ENCODE measurements around the gene GID8. TPM values are rescaled to one million over a fixed set of nuclear protein-coding genes. Genes with fewer than 3 reads are reported as not detected.

GID8 gene
- total RNA-seq (10 to 100 TPM; 24.5 to 25.4 TPM), polyA plus RNA-seq (ENCODE audit: insufficient read length in 6 of 6) (10 to 100 TPM; 44.5 to 52.6 (median 48.7) TPM)
- long read RNA-seq, donor 1, full-length matches to known transcripts, result 33 of 39 reads
- long read RNA-seq, donor 1, partial matches to known transcripts, result 6 of 39 reads
- long read RNA-seq, donor 1, other reads (novel, unspliced or antisense), result 0 of 39 reads
- long read RNA-seq, donor 2, full-length matches to known transcripts, result 28 of 47 reads
- long read RNA-seq, donor 2, partial matches to known transcripts, result 19 of 47 reads
- long read RNA-seq, donor 2, other reads (novel, unspliced or antisense), result 0 of 47 reads
- long read RNA-seq, donor 3, full-length matches to known transcripts, result 13 of 13 reads
- long read RNA-seq, donor 3, partial matches to known transcripts, result 0 of 13 reads
- long read RNA-seq, donor 3, other reads (novel, unspliced or antisense), result 0 of 13 reads
- long read RNA-seq, donor 4, full-length matches to known transcripts, result 15 of 20 reads
- long read RNA-seq, donor 4, partial matches to known transcripts, result 1 of 20 reads
- long read RNA-seq, donor 4, other reads (novel, unspliced or antisense), result 4 of 20 reads
- long read RNA-seq, donor 5, full-length matches to known transcripts, result 27 of 27 reads
- long read RNA-seq, donor 5, partial matches to known transcripts, result 0 of 27 reads
- long read RNA-seq, donor 5, other reads (novel, unspliced or antisense), result 0 of 27 reads
- long read RNA-seq, donor 6, full-length matches to known transcripts, result 11 of 31 reads
- long read RNA-seq, donor 6, partial matches to known transcripts, result 20 of 31 reads
- long read RNA-seq, donor 6, other reads (novel, unspliced or antisense), result 0 of 31 reads
- long read RNA-seq, donor 7, full-length matches to known transcripts, result 9 of 9 reads
- long read RNA-seq, donor 7, partial matches to known transcripts, result 0 of 9 reads
- long read RNA-seq, donor 7, other reads (novel, unspliced or antisense), result 0 of 9 reads
- long read RNA-seq, donor 8, full-length matches to known transcripts, result 17 of 17 reads
- long read RNA-seq, donor 8, partial matches to known transcripts, result 0 of 17 reads
- long read RNA-seq, donor 8, other reads (novel, unspliced or antisense), result 0 of 17 reads
- long read RNA-seq, donor 9, result 0 reads
- long read RNA-seq, donor 10, full-length matches to known transcripts, result 18 of 21 reads
- long read RNA-seq, donor 10, partial matches to known transcripts, result 0 of 21 reads
- long read RNA-seq, donor 10, other reads (novel, unspliced or antisense), result 3 of 21 reads
- long read RNA-seq, donor 11, full-length matches to known transcripts, result 19 of 77 reads
- long read RNA-seq, donor 11, partial matches to known transcripts, result 58 of 77 reads
- long read RNA-seq, donor 11, other reads (novel, unspliced or antisense), result 0 of 77 reads
- long read RNA-seq, donor 12, full-length matches to known transcripts, result 19 of 19 reads
- long read RNA-seq, donor 12, partial matches to known transcripts, result 0 of 19 reads
- long read RNA-seq, donor 12, other reads (novel, unspliced or antisense), result 0 of 19 reads

DNA sequence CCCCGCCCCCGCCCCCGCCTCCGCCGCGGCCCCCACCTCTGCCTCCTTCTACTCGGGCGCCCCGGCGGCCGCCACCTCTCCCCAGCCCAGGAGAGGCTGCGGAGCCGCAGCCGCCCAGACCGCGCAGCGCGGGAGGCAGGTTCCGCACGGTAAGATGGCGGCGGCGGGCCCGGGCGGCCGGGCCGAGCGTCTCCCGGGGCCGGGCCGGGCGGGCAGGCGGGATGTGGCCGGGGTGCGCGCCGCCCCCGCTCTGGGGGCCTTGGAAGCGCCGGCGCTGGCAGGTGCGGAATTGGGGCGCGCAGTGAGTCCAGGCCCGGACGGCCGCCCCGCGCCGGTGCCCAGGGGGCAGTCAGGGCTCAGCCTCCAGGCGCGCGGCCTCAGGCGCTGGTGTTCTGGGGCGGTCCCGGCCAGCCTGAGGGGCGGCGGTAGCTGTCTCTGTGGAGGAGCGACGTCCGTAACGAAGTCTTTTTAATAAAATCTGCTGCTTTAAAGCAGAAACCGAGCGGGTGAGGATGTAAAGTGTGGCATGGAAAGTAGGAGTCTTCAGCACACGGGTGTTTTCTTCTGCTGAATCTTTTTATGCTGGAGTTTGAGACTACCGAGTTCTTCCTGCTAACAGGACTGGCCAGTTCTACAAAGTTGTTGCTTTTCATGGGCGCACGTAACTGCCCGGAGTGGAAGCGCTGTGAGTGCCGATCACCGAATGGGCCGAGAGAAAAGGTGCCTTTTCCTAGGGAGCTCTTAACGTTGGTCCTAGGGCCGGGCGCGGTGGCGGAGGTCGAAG is at the start of gene GID8:
Gene GID8 (plus strand): TSS at position 43 of the 784 bp plus-strand sequence. CDS start 3,356 bp downstream, outside the sequence.
- Histone ChIP-seq H3K9me3 (no peaks in the 10 kb centered on the region), H3K36me3 (peaks cover 0 to 43% of the 10 kb centered on the region in 2 donors), H3K27ac (peak within 1 kb of the TSS; percentile 83 to 85), H3K27me3 (no peaks in the 10 kb centered on the region), H3K4me1 (peaks cover 21 to 49% of the 10 kb centered on the region in 2 donors), H3K4me3 (peak within 1 kb of the TSS; percentile 83 to 90)
- TF ChIP-seq, protein P1, sequence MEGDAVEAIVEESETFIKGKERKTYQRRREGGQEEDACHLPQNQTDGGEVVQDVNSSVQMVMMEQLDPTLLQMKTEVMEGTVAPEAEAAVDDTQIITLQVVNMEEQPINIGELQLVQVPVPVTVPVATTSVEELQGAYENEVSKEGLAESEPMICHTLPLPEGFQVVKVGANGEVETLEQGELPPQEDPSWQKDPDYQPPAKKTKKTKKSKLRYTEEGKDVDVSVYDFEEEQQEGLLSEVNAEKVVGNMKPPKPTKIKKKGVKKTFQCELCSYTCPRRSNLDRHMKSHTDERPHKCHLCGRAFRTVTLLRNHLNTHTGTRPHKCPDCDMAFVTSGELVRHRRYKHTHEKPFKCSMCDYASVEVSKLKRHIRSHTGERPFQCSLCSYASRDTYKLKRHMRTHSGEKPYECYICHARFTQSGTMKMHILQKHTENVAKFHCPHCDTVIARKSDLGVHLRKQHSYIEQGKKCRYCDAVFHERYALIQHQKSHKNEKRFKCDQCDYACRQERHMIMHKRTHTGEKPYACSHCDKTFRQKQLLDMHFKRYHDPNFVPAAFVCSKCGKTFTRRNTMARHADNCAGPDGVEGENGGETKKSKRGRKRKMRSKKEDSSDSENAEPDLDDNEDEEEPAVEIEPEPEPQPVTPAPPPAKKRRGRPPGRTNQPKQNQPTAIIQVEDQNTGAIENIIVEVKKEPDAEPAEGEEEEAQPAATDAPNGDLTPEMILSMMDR (IDR thresholded peaks at IDR 0.05), result no peak
- ATAC-seq, result peak; percentile 36
- peak in 2 of 4 donors; percentile 43 to 90 for DNase-seq
- intact Hi-C loops (cut with DNase I), result no loop called here

DNA sequence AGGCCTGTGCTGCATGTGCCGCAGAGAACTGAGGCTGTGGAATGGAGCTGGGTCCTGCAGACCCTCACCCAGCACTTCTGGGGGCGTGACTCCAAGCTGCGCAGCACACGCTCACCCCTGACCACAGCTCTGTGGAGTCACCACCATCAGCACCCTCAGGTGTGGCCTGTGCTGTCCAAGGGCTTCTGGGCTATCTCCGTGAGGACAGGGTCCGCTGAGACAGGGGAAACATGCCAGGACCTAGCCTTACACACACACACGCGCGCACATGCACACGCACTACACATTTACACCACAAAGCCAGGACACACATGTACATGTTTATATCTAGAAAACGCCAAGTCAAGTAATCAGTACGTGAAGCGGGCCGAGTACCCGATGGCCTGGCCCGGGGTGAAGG is 49.5 kb upstream of the GID8 start:
- no peaks in the 10 kb centered on the region for H3K27me3 ChIP-seq
- no peak overlapping the region for H3K4me3 ChIP-seq
- TF ChIP-seq, protein P1 (IDR thresholded peaks at IDR 0.05), result no peak
- H3K36me3 ChIP-seq, result peaks cover 0 to 82% of the 10 kb centered on the region in 2 donors
- H3K27ac ChIP-seq, result no peak overlapping the region
- no peaks in the 10 kb centered on the region for H3K9me3 ChIP-seq
- intact Hi-C loops (cut with DNase I), result no loop called here
- DNase-seq (no peak), ATAC-seq (peak; percentile 7)
- H3K4me1 ChIP-seq, result no peaks in the 10 kb centered on the region

DNA sequence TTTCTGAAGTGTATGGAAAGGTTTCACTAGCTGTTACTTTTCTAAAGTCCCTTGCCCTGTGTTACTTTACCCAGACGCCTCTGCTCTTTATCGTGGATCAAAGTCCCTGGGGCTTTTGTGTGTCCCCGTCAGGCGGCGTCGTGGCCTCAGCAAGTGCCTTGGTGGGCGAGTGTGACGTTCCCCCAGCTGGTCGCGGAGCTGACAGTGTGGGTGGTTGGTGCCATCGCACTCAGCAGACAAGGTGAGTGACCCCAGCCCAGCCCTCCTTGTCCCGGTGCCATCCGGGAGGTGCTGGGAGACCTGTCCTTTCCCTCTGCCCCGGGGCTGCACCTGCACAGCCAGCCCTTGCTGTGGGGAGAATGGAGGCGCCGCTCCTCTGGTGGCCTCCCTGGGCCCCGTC is 49.0 kb upstream of the GID8 start:
- no peaks in the 10 kb centered on the region for H3K4me1 ChIP-seq
- DNase-seq (no peak), ATAC-seq (no peak)
- TF ChIP-seq, protein P1 (IDR thresholded peaks at IDR 0.05), result no peak
- H3K4me3 ChIP-seq, result no peak overlapping the region
- H3K27ac ChIP-seq, result no peak overlapping the region
- no peaks in the 10 kb centered on the region for H3K27me3 ChIP-seq
- H3K36me3 ChIP-seq, result peaks cover 1 to 87% of the 10 kb centered on the region in 2 donors
- no peaks in the 10 kb centered on the region for H3K9me3 ChIP-seq
- intact Hi-C loops (cut with DNase I), result no loop called here

DNA sequence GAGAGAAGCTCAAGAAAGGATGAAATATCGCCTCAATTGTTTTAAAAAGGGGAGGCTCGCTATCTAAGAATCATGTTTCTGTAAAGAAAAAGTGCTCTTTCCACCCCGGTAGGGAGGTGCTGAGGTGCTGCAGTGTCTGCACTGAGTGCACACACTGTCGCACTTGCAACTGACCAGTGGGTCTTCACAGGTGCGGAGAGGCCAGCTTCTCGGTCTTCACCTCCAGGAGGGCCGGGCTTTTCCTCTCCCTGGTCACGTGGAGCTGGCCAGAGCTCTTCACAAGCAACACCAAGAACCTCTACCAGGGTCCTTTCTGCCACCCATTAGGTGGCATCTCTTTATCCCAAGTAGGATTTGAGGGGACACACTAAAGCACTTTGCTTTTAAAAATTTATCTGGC is 48.5 kb upstream of the GID8 start:
- Histone ChIP-seq H3K27me3 (no peaks in the 10 kb centered on the region), H3K36me3 (peaks cover 2 to 92% of the 10 kb centered on the region in 2 donors), H3K4me1 (no peaks in the 10 kb centered on the region), H3K4me3 (no peak overlapping the region), H3K9me3 (no peaks in the 10 kb centered on the region), H3K27ac (no peak overlapping the region)
- no peak for DNase-seq
- intact Hi-C loops (cut with DNase I), result no loop called here
- TF ChIP-seq, protein P1 (IDR thresholded peaks at IDR 0.05), result no peak
- no peak for ATAC-seq
